RWPE2 (cell line): ENCODE data around the gene SP6.

Source experiments
- ATAC-seq: fragments of 200-7000 bp; cut with Tn5 transposase; 3 replicates; pipeline ENCODE4 v1.9.1; 2021; ENCODE audit warnings: low read depth
- DNase-seq: peaks from one replicate; pipeline ENCODE4 v3.0.0-alpha.2; 2020; ENCODE audit warnings: low spot score
- H3K27ac ChIP-seq: fragments of 450-650 bp; 2 replicates; pipeline ENCODE4 v1.5.1; 2017; ENCODE audit warnings: mild to moderate bottlenecking; ENCODE audit not compliant: poor library complexity, severe bottlenecking
- H3K27me3 ChIP-seq: fragments of 250-450 bp; sonication (Bioruptor Pico); 2 replicates; pipeline ENCODE4 v1.5.1; 2021; ENCODE audit warnings: mild to moderate bottlenecking, moderate library complexity; ENCODE audit not compliant: insufficient read depth, poor library complexity, severe bottlenecking
- H3K36me3 ChIP-seq: fragments of 250-450 bp; sonication (Bioruptor Pico); 2 replicates; pipeline ENCODE4 v1.5.1; 2020; ENCODE audit warnings: low read depth, mild to moderate bottlenecking, moderate library complexity
- H3K4me1 ChIP-seq: fragments of 250-450 bp; sonication (Bioruptor Pico); 2 replicates; pipeline ENCODE4 v1.5.1; 2021; ENCODE audit warnings: mild to moderate bottlenecking, moderate library complexity; ENCODE audit not compliant: insufficient read depth, poor library complexity, severe bottlenecking
- H3K4me3 ChIP-seq: fragments of 250-450 bp; sonication (Bioruptor Pico); 2 replicates; pipeline ENCODE4 v1.5.1; 2021; ENCODE audit warnings: mild to moderate bottlenecking, moderate library complexity; ENCODE audit not compliant: severe bottlenecking
- H3K9me3 ChIP-seq: fragments of 250-450 bp; sonication (Bioruptor Pico); 2 replicates; pipeline ENCODE4 v1.5.1; 2021; ENCODE audit warnings: mild to moderate bottlenecking, moderate library complexity; ENCODE audit not compliant: severe bottlenecking
- TF ChIP-seq, protein P1 (sequence below): fragments of 450-650 bp; IDR thresholded peaks from one replicate; pipeline ENCODE4 v1.5.1; 2017; ENCODE audit warnings: mild to moderate bottlenecking, moderate library complexity; ENCODE audit not compliant: poor library complexity, severe bottlenecking

The SP6 gene

DNA sequence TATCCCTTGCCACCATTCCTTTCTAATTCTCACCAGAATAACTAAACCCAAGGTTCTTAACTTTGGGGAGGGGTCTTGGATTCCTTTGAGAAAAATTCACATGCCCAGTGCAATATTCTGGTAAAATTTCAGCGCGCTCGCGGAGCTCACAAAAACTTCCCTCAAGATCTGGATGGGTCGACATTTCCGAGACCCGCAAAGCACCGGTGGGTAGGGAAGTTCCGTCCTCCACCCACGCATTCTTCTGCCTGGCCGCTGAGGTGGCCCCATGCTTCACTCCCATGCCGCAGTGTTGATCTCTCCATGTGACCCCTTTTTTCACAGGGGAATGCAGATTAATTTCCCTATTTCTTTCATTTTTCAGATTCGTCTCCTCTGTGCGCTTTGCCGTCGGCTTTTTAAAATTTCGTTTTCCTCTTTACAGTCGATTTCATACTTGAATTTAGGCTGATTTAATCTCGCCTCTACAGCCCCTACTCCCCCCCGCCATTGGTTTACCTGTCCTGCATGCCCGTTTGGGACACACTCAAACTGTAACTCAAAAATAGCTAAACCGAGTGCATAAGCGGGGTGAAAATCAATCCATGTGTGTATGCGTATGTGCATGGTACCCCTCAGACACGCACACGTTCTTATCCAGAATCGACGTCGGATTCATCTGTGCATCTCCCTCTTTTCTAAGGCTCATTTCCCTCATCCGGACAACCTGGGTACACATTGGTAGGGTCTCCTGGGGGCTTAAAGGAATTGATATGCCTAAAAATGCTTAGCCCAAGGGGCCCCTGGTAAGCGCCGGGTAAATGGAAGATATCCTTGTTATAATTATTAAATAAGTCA, 1.4 kb upstream of the SP6 start:
- Histone ChIP-seq H3K27me3 (no peaks in the 10 kb centered on the region), H3K4me1 (peaks cover 6% of the 10 kb centered on the region), H3K36me3 (peaks cover 2% of the 10 kb centered on the region; the same call in 1 of the 2 replicates), H3K9me3 (no peaks in the 10 kb centered on the region), H3K4me3 (no peak overlapping the region), H3K27ac (no peak overlapping the region)
- DNase-seq: no peak
- ATAC-seq: no peak
- TF ChIP-seq, protein P1, sequence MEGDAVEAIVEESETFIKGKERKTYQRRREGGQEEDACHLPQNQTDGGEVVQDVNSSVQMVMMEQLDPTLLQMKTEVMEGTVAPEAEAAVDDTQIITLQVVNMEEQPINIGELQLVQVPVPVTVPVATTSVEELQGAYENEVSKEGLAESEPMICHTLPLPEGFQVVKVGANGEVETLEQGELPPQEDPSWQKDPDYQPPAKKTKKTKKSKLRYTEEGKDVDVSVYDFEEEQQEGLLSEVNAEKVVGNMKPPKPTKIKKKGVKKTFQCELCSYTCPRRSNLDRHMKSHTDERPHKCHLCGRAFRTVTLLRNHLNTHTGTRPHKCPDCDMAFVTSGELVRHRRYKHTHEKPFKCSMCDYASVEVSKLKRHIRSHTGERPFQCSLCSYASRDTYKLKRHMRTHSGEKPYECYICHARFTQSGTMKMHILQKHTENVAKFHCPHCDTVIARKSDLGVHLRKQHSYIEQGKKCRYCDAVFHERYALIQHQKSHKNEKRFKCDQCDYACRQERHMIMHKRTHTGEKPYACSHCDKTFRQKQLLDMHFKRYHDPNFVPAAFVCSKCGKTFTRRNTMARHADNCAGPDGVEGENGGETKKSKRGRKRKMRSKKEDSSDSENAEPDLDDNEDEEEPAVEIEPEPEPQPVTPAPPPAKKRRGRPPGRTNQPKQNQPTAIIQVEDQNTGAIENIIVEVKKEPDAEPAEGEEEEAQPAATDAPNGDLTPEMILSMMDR: no peak

DNA sequence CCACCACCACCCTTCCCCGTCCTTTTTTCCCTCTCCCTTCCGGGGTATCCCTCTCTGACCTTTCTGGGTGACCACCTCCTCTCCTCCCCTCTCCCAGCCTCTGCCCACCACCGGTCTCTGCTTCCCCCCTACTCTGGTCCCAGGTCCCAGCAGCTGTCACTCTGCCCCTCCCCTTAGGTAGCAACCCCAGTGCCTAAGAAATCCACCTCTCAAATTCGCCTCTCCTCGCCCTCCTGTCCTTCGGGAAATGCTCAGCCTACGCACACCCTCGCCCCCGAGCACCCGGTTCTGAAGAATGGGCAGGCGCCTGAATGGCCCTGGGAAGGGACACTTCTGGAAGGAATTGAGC, 775 bp upstream of the SP6 start:
- TF ChIP-seq, protein P1: no peak
- Histone ChIP-seq H3K4me1 (peaks cover 6% of the 10 kb centered on the region), H3K27me3 (no peaks in the 10 kb centered on the region), H3K4me3 (no peak overlapping the region), H3K9me3 (no peaks in the 10 kb centered on the region), H3K36me3 (peaks cover 2% of the 10 kb centered on the region; the same call in 1 of the 2 replicates), H3K27ac (no peak overlapping the region)
- DNase-seq (no peak), ATAC-seq (no peak)

DNA sequence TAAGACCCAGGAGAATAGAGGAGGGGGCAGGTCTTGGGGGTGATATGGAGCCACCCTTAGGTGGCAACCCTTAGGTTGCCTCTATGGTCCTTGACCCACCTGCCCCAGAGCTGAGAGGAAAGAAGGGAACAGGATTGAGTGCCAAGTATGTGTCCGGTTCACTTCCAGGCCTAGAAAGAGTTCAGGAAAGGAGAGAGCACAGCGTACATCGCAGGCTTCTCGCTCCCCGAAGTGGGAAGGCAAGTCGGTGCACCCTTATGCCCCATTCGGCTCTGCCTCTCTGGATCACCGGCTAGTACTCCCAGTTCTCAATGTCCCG, 631 bp downstream of the SP6 start:
- DNase-seq (no peak), ATAC-seq (peak; percentile 38)
- H3K9me3 ChIP-seq: no peaks in the 10 kb centered on the region
- peaks cover 6% of the 10 kb centered on the region for H3K4me1 ChIP-seq
- H3K27ac ChIP-seq: peak overlapping the region; percentile 59
- H3K36me3 ChIP-seq: peaks cover 2% of the 10 kb centered on the region; the same call in 1 of the 2 replicates
- TF ChIP-seq, protein P1: no peak
- H3K4me3 ChIP-seq: peak overlapping the region; percentile 54
- no peaks in the 10 kb centered on the region for H3K27me3 ChIP-seq

DNA sequence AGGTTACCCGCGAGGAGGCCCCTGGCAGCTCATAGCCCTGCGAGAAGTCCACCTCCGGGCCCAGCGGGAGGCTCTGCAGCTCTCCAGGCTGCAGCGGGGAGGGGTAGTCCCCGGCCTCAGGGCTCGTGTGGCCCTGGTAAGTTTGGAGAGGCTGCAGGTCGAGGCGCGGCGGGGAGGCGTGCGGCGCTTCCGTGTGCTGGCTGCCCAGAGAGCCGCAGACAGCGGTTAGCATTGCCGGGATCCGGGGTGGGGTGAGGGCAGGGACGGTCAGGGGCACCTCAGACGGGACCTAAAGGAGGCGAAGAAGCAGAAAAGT, 2.8 kb downstream of the SP6 start:
- Histone ChIP-seq H3K4me1 (peaks cover 6% of the 10 kb centered on the region), H3K36me3 (peaks cover 2% of the 10 kb centered on the region; the same call in 1 of the 2 replicates), H3K27ac (no peak overlapping the region), H3K9me3 (no peaks in the 10 kb centered on the region), H3K4me3 (no peak overlapping the region), H3K27me3 (no peaks in the 10 kb centered on the region)
- TF ChIP-seq, protein P1: no peak
- DNase-seq: no peak
- ATAC-seq: no peak
